Endothelial cell of umbilical vein (primary cell): ENCODE results near the gene KCNN3.

Experiments
- CTCF ChIP-seq, 2 donors: IDR thresholded peaks; 1 replicate in 1 of 2; 2 replicates in 1 of 2; pipeline ENCODE4 v1.5.1; 2011; ENCODE audit warnings: low read length in 2 of 2, mild to moderate bottlenecking in 2 of 2, moderate library complexity in 2 of 2, control low read depth in 1 of 2, inconsistent platforms in 1 of 2, low read depth in 1 of 2; ENCODE audit not compliant: insufficient read depth in 1 of 2; ENCODE audit errors: extremely low read depth in 1 of 2
- FOS ChIP-seq: IDR thresholded peaks from 2 replicates; pipeline ENCODE4 v1.6.1; 2011; ENCODE audit warnings: mild to moderate bottlenecking, low read length, moderate library complexity, borderline replicate concordance; ENCODE audit not compliant: insufficient read depth
- GATA2 ChIP-seq: IDR thresholded peaks from 2 replicates; pipeline ENCODE4 v1.7.0; 2011; ENCODE audit warnings: low read depth, mild to moderate bottlenecking, moderate library complexity, mixed read lengths, low read length; ENCODE audit not compliant: insufficient read length, insufficient read depth
- JUN ChIP-seq: IDR thresholded peaks from 2 replicates; pipeline ENCODE4 v1.6.1; 2011; ENCODE audit warnings: borderline replicate concordance, low read depth; ENCODE audit not compliant: insufficient read length, insufficient read depth
- MAX ChIP-seq: IDR thresholded peaks from 2 replicates; pipeline ENCODE4 v1.6.1; 2011; ENCODE audit not compliant: insufficient read depth, insufficient read length
- POLR2A ChIP-seq: IDR thresholded peaks from 2 replicates; pipeline ENCODE4 v1.6.1; 2012; ENCODE audit warnings: low read depth, mild to moderate bottlenecking, control low read depth, low read length
- POLR2AphosphoS5 ChIP-seq: IDR thresholded peaks from 2 replicates; pipeline ENCODE4 v1.6.1; 2012; ENCODE audit warnings: low read depth, mild to moderate bottlenecking, control low read depth, low read length, moderate library complexity; ENCODE audit not compliant: insufficient read depth

GRCh38 chr1:154717528-154717924 is 152.6 kb downstream of the KCNN3 start:
- TF ChIP-seq FOS (no peak), CTCF (IDR thresholded peaks at IDR 0.05; ENCODE audit: extremely low read depth in 1 of 2, insufficient read depth in 1 of 2, low read depth in 1 of 2, low read length in 2 of 2) (no peak), POLR2A (no peak), GATA2 (no peak), MAX (no peak), JUN (no peak), POLR2AphosphoS5 (no peak)
